Pancreas (tissue), 10 donors: ENCODE results near the gene GALNT10. TPM values are rescaled to one million over a fixed set of nuclear protein-coding genes. Genes with fewer than 3 reads are reported as not detected.
A peak's percentile ranks its signal among the peaks of the same experiment; 100 is the strongest.

Experiments
- ATAC-seq, 4 donors: fragments of 200-7000 bp; cut with Tn5 transposase; one replicate each; pipeline versions ENCODE4 v1.8.0 to v1.9.1; 2020; ENCODE audit warnings: mild to moderate bottlenecking in 4 of 4, moderate library complexity in 4 of 4
- DNase-seq, 6 donors: peaks; one replicate each; pipeline ENCODE4 v3.0.0-alpha.2; 2020
- FAIRE-seq: peaks from 2 replicates; lab custom pipeline; 2012; peaks lifted over from hg19 to GRCh38; lab: Jason Lieb, UNC
- H3K27ac ChIP-seq, 4 donors: fragments of 200-600 bp; sonication (generic); 1 replicate in 3 of 4; 2 replicates in 1 of 4; pipeline versions ENCODE4 v1.5.0 to v1.8.0; 2020
- H3K27me3 ChIP-seq, 4 donors: fragments of 200-600 bp; one replicate each; pipeline ENCODE4 v1.8.0; 2021
- H3K36me3 ChIP-seq, 3 donors: fragments of 200-600 bp; sonication (generic) in 1 of 3; one replicate each; pipeline versions ENCODE4 v1.5.0 to v1.8.0; 2020 to 2021
- H3K4me1 ChIP-seq, 3 donors: fragments of 200-600 bp; one replicate each; pipeline ENCODE4 v1.8.0; 2021
- H3K4me3 ChIP-seq, 4 donors: fragments of 200-600 bp; sonication (generic) in 2 of 4; one replicate each; pipeline versions ENCODE4 v1.5.0 to v1.8.0; 2020 to 2021
- H3K9me3 ChIP-seq, 4 donors: fragments of 200-600 bp; one replicate each; pipeline ENCODE4 v1.8.0; 2021
- WGBS, 2 donors: extraction: QIAGEN DNeasy Blood & Tissue Kit; methylation state at CpG; one replicate each; pipeline ENCODE4 v1.1.7; 2013; 5-methylcytosine and 5-hydroxymethylcytosine counted together
- intact Hi-C, 3 donors: fragments of 100-400 bp; cut with DNase I; formaldehyde crosslinking; loops; one replicate each; pipeline versions ENCODE4 v1.11.1 to v1.14.2; 2022
- polyA plus RNA-seq, 2 donors: library from polyadenylated mRNA; stranded (reverse); fragments of 200-250 nt; gene quantifications; one replicate each; pipeline ENCODE4 v1.2.3, GENCODE V29; 2013
- total RNA-seq, 6 donors: library from RNA; stranded (reverse); fragmentation: NEBNext Ultra II Directional in 4 of 6; extraction: Animal tissue kit (Norgen Biotek cat#: 25700) in 4 of 6; gene quantifications; one replicate each; pipeline versions ENCODE4 v1.2.1 to v1.2.4, GENCODE V29; 2021 to 2023
- TF ChIP-seq, protein P1 (sequence below), 4 donors: fragments of 200-600 bp; sonication (generic) in 3 of 4; IDR thresholded peaks; one replicate each; pipeline versions ENCODE4 v1.5.0 to v1.8.0; 2021; ENCODE audit warnings: antibody characterized with exemption in 4 of 4
- donor health status: healthy with polysubstance abuse.
- donor health status: DM: no; HTN: no; CAD: no; lungs with moderate emphysema.
- donor health status: DM: no; HTN: no; CAD: no.
- donor health status: control.
- donor health status: control.
- donor health status: Bipolar disorder and iron deficiency.
- donor health status: DM: yes; HTN: yes; CAD: no.
- donor health status: DM: no; HTN: no; CAD: no.
- donor health status: DM: no; HTN: no; CAD: no.
- donor health status: DM: yes; HTN: yes; CAD: no.

The GALNT10 gene
- total and polyA plus RNA-seq, 8 donors: 4.4 to 23.1 (median 13.4) TPM

DNA sequence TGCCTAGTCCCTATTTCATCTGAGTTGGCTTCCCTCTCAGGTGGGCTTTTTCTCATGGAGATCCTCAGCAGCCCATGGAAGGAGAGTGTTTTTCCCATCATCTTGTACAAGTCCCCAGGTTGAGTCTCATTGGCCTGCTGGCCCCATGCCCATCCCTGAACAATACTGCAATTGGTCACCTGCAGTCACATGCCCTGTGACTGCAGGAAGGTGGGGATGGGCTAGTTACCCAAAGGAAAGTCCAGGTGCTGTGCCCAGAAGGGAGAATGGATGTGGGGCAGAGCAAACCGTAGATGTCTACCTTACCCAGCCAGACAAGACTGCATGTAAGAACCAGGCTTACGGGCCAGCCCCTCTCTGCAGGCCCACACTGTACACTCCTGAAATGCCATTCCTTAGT lies 201.3 kb downstream of the GALNT10 start:
- DNase-seq (no peak), FAIRE-seq (no peak), ATAC-seq (no peak)
- Histone ChIP-seq H3K4me3 (no peak overlapping the region), H3K4me1 (peaks cover 0 to 2% (median 2%) of the 10 kb centered on the region in 3 donors), H3K27me3 (no peaks in the 10 kb centered on the region), H3K36me3 (no peaks in the 10 kb centered on the region), H3K27ac (no peak overlapping the region), H3K9me3 (no peaks in the 10 kb centered on the region)
- TF ChIP-seq, protein P1, sequence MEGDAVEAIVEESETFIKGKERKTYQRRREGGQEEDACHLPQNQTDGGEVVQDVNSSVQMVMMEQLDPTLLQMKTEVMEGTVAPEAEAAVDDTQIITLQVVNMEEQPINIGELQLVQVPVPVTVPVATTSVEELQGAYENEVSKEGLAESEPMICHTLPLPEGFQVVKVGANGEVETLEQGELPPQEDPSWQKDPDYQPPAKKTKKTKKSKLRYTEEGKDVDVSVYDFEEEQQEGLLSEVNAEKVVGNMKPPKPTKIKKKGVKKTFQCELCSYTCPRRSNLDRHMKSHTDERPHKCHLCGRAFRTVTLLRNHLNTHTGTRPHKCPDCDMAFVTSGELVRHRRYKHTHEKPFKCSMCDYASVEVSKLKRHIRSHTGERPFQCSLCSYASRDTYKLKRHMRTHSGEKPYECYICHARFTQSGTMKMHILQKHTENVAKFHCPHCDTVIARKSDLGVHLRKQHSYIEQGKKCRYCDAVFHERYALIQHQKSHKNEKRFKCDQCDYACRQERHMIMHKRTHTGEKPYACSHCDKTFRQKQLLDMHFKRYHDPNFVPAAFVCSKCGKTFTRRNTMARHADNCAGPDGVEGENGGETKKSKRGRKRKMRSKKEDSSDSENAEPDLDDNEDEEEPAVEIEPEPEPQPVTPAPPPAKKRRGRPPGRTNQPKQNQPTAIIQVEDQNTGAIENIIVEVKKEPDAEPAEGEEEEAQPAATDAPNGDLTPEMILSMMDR (IDR thresholded peaks at IDR 0.05): no peak
- WGBS, 2 donors: 99 to 100% methylated on average over 2 of the region's 2 CpGs
- intact Hi-C loops: no loop called here

DNA sequence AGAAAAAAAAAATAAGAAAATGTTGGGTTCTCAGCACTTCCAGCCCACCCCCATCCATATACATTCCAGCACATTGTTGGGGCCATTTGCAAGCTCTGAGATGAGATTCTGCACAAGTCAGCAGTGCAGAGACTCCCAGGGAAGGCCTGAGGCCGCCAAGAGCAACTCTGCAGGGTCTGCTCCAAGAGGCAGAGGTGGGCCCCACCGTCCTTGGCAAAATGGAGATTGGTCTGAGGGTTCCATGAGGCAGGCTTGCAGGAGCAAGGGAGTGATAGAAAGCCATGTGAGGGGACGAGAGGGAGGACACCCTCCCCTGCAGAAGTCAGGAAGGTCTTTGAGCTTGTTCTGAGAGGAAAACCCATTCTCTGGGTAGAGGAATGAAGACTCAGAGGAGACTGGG lies 203.3 kb downstream of the GALNT10 start:
- Histone ChIP-seq H3K4me1 (peaks cover 0 to 4% (median 3%) of the 10 kb centered on the region in 3 donors), H3K36me3 (no peaks in the 10 kb centered on the region), H3K27ac (no peak overlapping the region), H3K9me3 (no peaks in the 10 kb centered on the region), H3K27me3 (no peaks in the 10 kb centered on the region), H3K4me3 (no peak overlapping the region)
- FAIRE-seq (no peak), DNase-seq (no peak), ATAC-seq (no peak)
- 86 to 97% methylated on average over 3 of the region's 3 CpGs for WGBS, 2 donors
- TF ChIP-seq, protein P1 (IDR thresholded peaks at IDR 0.05): no peak
- intact Hi-C loops: no loop called here

DNA sequence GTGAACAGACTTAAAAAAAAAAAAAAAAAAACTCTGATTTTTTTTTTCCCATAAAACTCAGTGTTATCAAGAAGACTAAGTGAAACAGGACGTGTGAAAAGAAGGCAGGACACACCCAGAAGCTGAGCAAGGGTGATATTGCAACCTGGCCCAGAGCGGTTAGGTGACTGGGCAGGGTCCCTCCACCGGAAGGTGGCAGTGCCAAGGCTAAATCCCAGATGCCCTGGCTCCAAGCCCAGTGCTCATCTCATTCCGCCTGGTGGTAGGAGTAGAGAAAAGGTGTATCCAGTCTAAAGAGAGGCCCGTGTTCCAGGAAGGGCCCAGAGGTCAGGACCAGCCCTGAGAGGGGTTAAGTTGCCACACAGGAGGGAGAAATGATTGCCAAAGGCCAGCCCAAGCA lies 203.8 kb downstream of the GALNT10 start:
- DNase-seq (no peak), FAIRE-seq (no peak), ATAC-seq (no peak)
- Histone ChIP-seq H3K4me1 (peaks cover 0 to 4% (median 3%) of the 10 kb centered on the region in 3 donors), H3K9me3 (no peaks in the 10 kb centered on the region), H3K36me3 (no peaks in the 10 kb centered on the region), H3K4me3 (no peak overlapping the region), H3K27me3 (no peaks in the 10 kb centered on the region), H3K27ac (no peak overlapping the region)
- TF ChIP-seq, protein P1 (IDR thresholded peaks at IDR 0.05): no peak
- intact Hi-C loops: no loop called here
- 77% methylated on average over 5 of the region's 5 CpGs for WGBS, 2 donors

DNA sequence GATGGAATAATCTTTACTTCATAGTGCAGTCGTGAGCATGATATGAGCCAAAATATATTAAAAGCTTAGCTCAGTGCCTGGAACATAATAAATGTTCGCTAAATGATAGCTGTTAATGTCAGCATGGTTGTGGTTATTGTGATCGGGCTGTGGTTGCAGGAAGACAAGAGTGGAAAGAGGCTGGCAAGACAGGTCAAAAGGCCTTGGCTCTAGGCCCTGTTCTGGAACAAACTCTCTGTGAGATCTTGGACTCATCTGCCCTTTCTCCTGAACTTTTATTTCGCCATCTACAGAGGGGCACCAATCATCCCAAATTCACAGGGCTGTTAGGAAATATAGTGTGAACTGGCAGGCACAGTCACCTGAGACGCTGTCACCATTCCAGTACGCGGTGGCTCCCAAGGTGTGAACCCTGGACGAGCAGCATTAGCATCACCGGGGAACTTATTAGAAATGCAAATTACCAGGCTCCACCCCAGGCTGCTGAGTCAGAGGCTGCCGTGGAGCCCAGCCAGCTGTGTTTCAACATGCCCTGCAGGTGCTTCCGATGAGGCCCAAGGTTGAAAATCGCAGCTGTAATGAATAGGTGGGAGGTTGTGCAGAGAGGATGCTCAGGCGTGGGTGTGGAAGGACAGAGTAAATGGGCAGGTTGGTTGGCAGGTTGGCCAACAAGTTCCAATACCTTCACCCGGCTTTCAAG lies 205.0 kb downstream of the GALNT10 start:
- H3K36me3 ChIP-seq: no peaks in the 10 kb centered on the region
- no peak for FAIRE-seq
- no peak overlapping the region for H3K4me3 ChIP-seq
- 74 to 77% methylated on average over 14 of the region's 14 CpGs for WGBS, 2 donors
- H3K4me1 ChIP-seq: peaks cover 0 to 4% (median 3%) of the 10 kb centered on the region in 3 donors
- H3K27me3 ChIP-seq: no peaks in the 10 kb centered on the region
- intact Hi-C loops: no loop called here
- no peaks in the 10 kb centered on the region for H3K9me3 ChIP-seq
- no peak overlapping the region for H3K27ac ChIP-seq
- TF ChIP-seq, protein P1 (IDR thresholded peaks at IDR 0.05): no peak
- DNase-seq: peak in 2 of 6 donors; percentile 31 to 46
- ATAC-seq: peak in 3 of 4 donors; percentile 39 to 47 (median 45)

DNA sequence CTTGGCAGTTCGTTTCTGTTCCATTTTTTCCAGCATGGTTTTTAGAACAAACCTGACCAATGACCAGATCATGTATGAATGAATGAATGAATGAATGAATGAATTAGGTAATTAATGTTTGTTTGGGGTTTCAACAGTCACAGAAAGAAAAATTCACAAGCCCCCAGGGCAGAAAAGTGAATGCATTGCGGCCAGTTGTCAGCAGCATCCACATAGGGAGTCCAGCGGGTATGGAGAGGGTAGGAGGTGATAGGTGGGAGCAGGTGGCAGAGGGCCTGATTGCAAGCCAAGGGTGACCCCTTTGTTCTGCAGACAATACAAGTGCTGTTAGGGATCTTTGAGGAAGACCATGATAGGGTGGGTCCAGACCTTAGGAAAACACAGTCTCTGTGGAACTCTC lies 205.6 kb downstream of the GALNT10 start:
- Histone ChIP-seq H3K27me3 (no peaks in the 10 kb centered on the region), H3K27ac (no peak overlapping the region), H3K4me1 (peaks cover 0 to 4% (median 3%) of the 10 kb centered on the region in 3 donors), H3K9me3 (no peaks in the 10 kb centered on the region), H3K4me3 (no peak overlapping the region), H3K36me3 (no peaks in the 10 kb centered on the region)
- TF ChIP-seq, protein P1 (IDR thresholded peaks at IDR 0.05): no peak
- intact Hi-C loops: no loop called here
- no peak for ATAC-seq
- no peak for FAIRE-seq
- WGBS, 2 donors: 80 to 94% methylated on average over 3 of the region's 3 CpGs
- DNase-seq: no peak
